ENCODE data around the gene SLC5A10.
"Not testable (repeated sequence)": the region's sequence is repeated elsewhere in the genome, so short reads cannot be mapped to it uniquely, and the experiment has no call there.

DNA sequence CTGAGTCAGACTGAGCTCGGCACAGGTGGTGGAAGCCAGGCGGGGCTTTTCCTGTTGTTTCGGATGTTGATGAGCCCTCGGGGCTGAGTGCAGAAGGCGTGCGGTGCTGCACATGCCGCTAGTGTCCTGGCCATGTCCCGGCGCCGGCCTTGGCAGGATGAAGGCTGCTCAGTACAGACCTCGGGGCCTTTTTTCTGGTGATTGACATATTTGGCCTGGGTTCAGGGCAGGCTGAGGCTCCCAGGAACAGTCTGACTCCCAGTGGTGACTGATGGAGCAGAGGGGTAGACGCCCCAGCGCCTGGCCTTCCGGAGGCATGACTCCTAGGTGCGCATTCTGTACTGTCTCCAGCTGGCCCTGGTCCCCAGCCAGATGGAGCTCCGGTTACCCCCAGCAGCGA, 86.0 kb downstream of the SLC5A10 start:
- TF ChIP-seq POLR2A, EP300 (IDR thresholded peaks at IDR 0.05): not testable (repeated sequence)
- TF ChIP-seq, protein P1, sequence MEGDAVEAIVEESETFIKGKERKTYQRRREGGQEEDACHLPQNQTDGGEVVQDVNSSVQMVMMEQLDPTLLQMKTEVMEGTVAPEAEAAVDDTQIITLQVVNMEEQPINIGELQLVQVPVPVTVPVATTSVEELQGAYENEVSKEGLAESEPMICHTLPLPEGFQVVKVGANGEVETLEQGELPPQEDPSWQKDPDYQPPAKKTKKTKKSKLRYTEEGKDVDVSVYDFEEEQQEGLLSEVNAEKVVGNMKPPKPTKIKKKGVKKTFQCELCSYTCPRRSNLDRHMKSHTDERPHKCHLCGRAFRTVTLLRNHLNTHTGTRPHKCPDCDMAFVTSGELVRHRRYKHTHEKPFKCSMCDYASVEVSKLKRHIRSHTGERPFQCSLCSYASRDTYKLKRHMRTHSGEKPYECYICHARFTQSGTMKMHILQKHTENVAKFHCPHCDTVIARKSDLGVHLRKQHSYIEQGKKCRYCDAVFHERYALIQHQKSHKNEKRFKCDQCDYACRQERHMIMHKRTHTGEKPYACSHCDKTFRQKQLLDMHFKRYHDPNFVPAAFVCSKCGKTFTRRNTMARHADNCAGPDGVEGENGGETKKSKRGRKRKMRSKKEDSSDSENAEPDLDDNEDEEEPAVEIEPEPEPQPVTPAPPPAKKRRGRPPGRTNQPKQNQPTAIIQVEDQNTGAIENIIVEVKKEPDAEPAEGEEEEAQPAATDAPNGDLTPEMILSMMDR (IDR thresholded peaks at IDR 0.05): not testable (repeated sequence)

All from ovary (tissue), 3 donors.